GM04504 (cell line): Measurements from ENCODE around the gene NTSR2.
A peak's percentile ranks its signal among the peaks of the same experiment; 100 is the strongest.

Source experiments
- DNase-seq: peaks from one replicate; pipeline ENCODE4 v3.0.0-alpha.2; 2012; ENCODE audit warnings: low read depth

The NTSR2 gene

DNA sequence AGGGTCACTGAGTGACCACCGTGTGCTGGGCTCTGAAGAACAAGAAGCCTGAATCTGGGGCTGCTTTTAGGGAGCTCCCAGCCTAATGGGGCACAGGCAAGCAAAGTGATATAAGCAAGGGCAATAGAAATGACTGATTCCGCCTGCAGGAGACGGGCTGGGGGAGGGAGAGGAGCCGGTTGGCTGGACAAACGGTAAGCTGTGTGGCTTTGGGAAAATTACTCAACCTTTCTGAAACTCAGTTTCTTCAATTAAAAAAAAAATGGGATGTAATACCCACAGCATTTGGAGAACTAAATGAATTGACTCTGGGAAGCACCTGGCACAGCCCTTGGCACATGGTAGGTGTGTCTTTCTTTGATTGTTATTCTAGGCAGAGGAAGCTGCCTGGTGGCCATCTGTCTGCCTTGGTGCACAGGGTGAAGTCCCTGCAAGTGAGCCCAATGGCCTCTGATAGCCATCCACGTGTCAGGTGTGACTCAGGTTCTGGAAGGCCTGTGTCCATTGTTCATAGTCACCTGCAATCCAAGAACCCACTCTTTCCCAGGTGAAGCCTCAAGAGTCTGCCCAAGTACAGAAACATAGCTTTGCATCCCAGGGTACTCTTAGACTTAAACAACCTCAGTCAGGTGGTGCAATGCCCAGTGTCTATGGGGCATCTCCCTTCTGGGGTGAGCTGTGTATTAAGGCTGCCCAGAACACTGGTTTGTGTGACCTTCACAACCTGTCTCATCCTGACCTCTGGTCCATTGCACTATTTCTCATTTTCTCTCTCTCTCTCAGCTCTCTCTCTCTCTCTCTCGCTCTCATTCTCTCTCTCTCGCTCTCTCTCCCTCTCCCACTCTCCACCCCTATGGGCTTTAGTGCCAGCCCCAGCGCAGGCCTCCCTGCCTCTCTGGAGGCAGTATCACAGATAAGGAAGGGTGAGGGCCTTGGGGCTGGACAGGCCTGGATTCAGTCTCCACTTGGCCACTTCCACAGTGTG, 30.0 kb upstream of the NTSR2 start:
- no peak for DNase-seq

- DNase-seq, result peak; percentile 40
Measured at GRCh38 chr2:11698009-11698922, 28.3 kb upstream of the NTSR2 start.

- DNase-seq, result peak; percentile 42
Measured at GRCh38 chr2:11697103-11697871, 27.3 kb upstream of the NTSR2 start.

- DNase-seq, result no peak
Measured at GRCh38 chr2:11696736-11697102, 26.7 kb upstream of the NTSR2 start.

DNA sequence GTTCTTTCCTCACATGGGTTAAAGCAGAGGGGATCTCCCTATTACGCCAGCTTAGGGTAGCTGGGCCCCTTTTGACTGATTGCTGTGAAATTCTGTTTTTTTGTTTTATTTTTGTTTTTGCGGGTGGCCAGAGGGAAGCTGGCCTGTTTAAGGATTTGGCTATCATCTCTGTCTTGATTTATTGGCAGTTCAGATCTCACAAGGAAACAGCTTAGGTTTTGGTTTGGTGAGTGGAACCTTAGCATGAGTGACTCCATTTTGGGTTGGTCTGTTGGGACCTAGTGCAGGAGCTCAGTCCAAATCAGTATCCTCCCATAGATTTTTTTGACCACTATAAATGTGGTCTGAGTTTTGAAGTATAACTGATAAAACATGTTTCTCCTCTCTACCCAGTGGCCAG, 25.6 kb upstream of the NTSR2 start:
- no peak for DNase-seq

- no peak for DNase-seq
Measured at GRCh38 chr2:11692966-11693521, 23.0 kb upstream of the NTSR2 start.

- DNase-seq, result no peak
Measured at GRCh38 chr2:11691076-11691660, 21.2 kb upstream of the NTSR2 start.

DNA sequence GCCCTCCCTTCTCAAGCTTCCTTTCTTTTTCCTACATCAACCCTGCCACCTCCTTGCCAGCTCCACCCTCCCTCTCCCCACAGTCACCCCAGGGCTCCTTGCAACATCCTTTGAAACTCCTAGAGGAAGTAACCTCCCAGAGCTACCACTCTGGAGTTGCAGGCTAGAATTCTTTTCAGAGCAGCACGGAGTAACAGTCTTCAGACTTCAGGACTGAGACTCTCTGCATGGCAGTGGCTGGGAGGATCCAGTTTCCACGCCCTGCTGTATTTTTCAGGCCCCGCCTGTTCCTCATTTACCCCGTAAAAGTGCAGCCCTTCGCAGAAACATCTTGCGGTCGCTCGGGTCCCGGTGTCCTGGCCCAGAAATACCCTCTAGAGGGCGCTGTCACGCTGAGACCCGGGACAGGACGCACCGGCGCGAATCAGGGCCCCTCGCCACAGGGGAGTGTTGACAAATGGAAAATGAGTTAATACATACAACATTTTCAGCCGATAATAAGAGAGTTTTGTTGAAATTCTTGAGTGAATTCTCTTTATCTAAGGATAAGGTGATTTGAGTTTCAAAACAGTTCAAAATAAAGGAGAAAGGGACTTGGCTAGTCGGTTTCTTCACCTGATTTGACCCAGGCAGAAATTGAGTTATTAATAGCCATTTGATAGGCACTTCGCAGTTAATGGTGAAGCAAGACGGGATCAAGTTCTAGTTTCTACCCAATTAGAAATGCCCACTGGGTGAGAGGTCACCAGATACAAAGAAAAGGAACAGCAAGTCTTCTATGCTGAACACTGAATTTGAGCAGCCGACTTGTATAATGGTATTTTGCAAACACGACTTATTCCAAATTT, 18.5 kb upstream of the NTSR2 start:
- DNase-seq, result no peak

- no peak for DNase-seq
Measured at GRCh38 chr2:11687736-11688135, 17.7 kb upstream of the NTSR2 start.

DNA sequence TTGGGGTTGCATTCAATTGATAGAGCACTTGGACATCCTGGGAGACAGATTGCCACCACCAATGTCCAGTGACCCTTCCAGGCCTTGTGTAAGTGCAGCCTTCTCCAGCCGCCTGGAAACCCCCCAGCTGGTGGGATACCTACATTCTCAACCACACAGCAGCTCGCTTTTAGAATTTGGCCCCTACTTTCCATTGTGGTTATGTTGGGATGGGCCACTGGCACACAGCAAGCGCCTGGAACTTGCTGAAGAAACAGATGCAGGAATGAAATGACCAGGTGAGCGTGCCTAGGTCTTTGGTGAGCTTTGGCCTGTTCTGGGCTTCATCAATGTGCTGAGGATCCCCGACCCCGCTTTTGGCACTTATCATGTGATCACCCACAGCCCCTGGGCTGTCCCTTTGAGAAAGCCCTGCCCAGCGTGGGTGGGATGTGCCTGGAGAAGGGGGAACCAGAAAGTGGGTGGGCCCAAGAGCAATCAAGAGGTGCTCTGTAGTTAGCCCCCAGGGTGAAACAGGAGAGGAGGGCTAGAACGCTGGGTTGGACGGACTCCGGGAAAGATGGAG, 16.0 kb upstream of the NTSR2 start:
- no peak for DNase-seq

DNA sequence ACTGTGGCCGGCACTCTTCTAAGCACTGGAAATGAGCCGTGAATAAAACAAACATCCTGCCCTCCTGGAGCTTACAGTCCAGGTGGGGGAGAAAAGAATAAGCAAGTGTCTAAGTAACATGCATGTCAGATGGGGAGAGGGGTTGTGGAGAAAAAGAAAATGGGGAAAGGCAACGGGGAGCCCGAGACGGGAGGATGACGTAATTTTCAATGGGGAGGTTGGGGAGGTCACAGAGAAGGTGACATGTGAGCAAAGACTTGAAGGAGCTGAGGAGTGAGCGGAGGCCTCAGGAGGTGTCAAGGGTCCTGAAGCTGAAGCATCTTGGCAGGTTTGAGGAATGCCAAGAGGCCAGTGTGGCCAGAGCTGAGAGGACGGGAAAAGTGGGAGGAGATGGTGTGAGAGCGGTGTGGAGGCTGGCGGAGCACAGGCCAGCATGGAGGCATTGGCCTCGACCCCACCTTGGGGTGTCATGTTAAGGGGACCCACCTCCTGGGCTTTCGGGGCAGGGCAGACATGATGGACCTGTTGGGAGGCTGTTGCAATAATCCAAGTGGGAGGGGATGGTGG, 15.0 kb upstream of the NTSR2 start:
- DNase-seq, result no peak

DNA sequence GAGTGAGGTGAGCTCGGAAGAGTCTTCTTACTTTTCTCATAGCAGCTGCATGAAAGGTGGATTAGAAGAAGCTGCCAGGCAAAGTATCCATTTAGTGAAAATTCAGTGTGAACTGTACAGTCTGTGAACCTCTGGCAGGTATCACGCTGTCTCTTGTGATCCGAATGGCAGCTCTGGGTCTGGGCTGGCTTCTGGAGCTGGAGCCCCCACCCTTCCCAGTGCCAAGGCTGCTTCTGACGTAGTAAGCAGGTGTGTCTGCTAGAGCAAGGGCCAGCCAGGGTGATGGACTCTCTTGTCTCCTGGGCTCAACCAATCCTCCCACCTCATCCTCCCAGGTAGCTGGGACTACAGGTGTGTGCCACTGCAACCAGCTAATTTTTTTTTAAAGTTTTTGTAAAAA, 14.0 kb upstream of the NTSR2 start:
- no peak for DNase-seq

DNA sequence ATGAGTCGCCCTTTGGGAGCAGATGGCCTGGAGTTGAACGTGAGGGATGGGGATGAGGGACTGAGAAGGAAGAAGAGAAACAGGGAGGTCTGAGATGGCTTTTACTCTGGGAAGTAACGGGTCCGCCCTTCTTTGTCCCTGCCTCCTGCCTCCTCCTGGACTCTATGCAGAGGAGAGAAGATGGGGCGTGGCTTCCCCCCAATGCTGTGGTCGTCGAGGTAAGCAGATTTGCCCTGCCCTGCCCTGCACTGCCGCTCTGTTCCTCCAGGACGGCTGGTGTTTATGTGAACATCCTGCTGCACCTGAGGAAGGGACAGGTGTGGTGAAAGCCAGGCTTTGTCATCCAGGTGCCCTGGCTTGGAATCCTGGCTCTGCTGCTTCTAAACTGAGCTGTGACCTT, 13.5 kb upstream of the NTSR2 start:
- no peak for DNase-seq

DNA sequence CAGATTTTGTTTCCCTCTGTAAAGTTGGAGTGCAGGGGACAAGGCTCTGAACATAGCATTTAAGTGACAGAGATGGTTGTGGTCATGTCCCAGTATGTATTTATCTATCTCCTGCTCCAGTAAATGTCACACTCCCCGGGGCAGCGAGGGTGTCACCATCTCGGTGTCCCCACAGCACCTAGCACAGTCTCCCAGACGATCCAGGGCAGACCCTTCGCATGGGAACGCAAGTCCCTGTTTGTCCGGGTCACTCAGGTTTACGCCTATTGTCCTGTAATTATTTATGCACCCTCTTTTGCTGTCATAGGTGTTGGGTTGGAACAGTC, 12.6 kb upstream of the NTSR2 start:
- no peak for DNase-seq

DNA sequence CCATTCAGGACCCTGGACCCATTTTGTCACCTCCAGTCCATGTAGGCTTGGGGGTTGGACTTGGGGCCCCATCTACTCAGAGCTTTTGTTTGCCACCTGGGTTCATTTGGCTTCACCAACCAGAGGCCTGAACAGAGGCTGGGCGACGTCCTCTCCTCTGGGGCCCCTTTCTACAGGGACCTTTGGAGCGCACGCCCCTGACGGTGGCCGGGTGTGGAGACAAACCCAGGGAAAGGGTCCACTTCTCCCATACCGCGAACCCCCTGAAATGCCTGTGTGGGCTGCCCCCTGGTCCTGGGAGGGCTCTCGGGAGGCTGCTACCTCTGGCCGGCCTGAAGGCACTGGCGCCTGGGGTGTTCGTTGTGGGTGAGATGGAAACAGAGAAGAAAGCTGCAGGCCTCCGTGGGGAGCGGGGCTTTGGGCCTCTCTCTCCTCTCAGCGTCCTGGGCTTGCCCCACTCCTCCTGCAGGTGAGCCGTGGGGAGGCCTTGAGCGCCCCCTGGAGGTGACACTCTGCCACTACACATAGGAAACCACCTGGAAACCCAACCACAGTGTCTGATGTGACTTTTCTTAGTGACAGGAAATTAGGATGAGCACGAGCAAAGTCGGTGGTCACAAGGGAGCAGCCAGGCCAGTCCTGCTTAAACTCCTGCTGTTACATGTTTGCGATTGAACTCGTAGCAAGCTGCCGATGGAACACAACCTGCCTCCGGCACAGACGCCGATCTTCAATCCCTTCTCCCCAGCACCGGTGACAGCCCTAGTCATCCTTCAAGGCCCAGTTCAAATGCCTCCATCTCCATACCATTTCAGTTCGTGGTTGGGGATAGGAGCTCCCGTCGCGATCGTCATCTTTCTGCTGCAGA, 12.0 kb upstream of the NTSR2 start:
- DNase-seq, result no peak

DNA sequence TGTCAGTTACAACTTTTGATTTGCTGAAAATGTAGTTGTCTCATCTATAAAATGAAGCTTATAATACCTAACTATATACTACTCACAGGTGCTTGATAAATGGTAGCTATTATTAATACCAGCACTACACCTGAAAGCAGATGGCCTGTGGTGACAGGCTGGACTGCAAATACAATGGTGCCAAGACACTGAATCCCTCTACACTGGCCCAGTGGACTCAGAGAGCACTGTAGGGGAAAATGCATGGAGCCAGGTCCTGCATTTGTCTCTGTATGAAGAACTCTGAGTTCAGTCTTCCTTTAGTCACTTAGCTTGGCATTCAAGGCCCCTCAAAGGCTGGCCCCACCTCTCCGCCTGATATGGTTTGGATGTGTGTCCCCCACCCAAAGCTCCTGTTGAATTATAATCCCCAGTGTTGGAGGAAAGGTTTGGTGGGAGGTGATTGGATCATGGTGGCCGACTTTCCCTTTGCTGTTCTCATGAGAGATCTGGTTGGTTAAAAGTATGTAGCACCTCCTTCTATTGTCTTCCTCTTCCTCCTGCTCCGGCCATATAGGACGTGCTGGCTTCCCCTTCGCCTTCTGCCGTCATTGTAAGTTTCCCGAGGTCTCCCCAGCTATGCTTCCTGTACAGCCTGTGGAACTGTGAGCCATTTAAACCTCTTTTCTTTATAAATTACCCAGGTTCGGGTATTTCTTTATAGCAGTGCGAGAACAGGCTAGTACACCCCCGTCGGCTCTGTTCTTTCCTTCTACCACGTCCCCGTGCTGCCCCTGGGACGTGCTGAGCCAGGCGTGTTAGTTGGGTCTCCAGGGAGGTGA, 11.1 kb upstream of the NTSR2 start:
- no peak for DNase-seq

- DNase-seq, result no peak
Measured at GRCh38 chr2:11680182-11680900, 10.3 kb upstream of the NTSR2 start.
